Tongue (tissue), 2 donors: ENCODE data around the gene TNNT1. TPM values are rescaled to one million over a fixed set of nuclear protein-coding genes. Genes with fewer than 3 reads are reported as not detected.
"Not testable (repeated sequence)": the region's sequence is repeated elsewhere in the genome, so short reads cannot be mapped to it uniquely, and the experiment has no call there.

Source experiments
- DNase-seq: peaks from one replicate; pipeline ENCODE4 v3.0.0-alpha.2; 2015
- total RNA-seq: library from RNA; depleted of rRNA; stranded (reverse); fragments of >200 nt; gene quantifications from one replicate; pipeline ENCODE4 v1.2.3, GENCODE V29; 2014

TNNT1 gene, protein sequence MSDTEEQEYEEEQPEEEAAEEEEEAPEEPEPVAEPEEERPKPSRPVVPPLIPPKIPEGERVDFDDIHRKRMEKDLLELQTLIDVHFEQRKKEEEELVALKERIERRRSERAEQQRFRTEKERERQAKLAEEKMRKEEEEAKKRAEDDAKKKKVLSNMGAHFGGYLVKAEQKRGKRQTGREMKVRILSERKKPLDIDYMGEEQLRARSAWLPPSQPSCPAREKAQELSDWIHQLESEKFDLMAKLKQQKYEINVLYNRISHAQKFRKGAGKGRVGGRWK
- total RNA-seq = 338 TPM

DNA sequence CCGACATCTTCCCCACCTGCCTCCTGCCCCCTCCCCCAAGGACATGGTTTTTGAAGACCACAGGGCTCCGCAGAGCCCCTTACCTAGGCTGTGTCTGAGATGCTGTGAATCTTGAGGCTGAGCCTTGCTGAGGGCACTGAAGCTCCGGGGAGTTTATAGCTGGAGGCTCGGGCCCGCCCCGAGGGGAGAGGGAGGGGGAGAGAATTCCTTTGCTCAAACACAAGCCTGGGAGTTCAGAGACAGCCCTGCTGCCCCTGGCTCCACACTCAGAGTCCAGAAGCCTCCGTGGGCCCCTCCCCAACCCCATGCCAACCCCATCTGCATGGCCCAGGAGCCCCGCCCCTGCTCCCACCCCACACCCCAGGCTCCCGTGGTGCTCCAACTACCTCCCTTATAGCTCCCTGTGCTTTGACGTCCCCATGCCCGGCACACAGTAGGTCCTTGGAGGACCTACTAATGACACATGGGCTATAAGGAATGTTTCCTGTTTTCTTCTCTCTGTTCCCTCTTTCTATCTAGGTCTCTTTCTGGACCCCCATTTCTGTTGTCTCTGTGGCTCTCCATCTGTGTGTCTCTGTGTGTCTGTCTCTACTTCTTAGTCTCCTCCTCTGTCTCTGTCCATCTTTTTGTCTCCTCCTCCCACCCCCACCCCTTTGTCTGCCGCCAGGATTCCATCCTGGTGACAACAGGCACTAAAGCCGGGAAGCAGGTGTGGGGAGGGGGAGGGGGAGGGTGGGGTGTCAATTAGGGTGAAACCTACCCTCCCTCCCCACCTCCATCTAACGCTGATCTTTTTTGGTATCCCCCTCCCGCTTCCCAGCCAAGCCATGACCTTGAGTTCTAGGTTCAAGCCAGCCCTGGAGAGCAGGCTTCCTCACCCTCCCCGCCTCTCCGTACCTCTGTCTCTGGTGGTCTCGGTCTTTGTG lies at the start of gene TNNT1:
TNNT1 (minus strand) TSS at position 129 of the 926 bp plus-strand sequence. CDS start 2,049 bp downstream, outside the sequence.
- peak; percentile 90 for DNase-seq

DNA sequence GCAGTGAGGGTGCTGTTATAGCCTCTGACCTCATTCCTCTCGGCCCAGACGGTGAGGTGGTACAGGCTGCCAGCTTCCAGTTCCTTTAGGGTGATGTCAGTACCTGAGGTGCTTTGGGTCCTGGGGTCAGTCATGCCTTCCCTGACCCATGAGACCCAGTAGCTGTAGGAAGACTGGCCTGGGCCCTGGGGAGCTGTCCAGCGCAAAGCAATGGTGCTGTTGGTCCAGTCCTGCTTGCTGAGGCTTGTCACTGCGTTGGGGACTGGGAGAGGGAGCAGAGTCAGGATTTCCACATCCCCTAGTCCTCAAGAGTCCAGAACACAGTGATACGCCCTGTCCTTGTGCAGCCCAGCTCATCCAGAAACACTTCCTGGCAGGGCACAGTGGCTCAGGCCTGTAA lies 49.6 kb upstream of the TNNT1 start:
- no peak for DNase-seq

DNA sequence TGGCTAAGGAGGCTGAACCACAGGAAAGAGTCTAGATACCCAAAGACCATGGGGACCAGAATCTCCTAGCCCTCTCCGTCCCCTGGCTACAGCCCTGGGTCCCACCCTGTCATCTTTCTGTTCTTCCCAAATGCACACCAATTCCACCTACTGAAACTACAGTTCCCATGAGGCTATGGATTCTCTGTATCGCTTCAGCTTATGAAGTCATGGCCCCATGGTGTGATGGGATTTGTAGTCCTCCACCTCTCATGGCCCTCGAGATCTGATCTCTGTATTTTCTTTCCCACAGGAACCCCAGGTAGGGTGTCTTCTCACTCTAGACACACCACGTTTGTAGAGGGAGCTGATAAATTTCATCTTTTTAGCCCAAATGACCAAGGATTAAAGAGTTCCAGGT lies 48.5 kb upstream of the TNNT1 start:
- DNase-seq = no peak

DNA sequence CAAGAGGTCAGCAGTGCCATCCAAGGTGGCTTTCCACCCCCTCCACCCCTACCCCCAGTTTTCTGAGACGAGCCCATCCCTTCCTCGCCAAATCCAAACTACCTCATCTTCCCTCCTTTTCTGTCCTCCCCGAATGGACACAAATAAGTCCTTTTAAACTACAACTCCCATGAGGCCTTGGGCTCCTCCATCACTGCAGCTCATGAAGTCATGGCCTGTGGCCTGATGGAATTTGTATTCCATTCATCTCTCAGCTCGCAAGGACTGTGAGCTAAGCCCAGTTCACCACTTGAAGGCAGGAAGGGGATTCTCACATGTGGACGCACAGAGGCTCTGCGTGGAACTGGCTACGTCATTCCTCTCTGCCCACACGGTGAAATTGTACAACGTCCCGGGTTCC lies 47.8 kb upstream of the TNNT1 start:
- DNase-seq = no peak

DNA sequence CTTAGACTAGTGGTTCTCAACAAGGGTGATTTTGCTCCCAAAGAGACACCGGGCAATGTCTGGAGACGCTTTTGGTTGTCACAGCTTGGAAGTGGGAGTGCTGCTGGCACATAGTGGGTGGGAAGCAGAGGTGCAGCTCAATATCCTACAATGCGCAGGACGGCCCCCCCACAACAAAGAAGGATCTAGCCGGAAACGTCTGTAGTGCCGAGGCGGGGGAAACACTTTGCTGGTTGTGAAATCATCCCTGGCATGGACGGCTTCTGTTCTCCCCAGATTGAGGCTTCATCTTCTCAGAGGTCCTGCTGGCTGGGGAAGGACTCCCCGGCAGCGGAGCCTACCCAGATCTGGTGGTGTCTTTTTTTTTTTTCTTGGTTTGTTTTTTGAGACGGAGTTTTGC lies 44.5 kb upstream of the TNNT1 start:
- DNase-seq = no peak

DNA sequence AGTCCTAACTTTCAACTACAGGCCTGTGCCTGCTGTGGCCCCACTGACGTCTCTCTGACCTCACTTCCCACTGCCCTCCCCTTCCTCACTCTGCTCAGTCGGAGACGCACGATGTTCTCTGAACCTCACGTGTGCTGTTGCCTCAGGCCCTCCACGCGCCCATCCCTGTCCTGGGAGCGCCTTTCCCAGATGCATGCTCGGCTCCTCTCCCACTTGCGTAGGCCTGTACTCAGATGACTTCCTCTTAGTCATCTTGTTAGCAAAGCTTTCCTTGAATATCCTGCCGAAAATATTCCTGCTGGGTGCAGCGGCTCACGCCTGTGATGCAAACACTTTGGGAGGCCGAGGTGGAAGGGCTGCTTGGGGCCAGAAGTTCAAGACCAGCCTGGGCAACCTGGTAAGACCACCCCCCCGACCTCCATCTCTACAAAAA lies 40.4 kb upstream of the TNNT1 start:
- no peak for DNase-seq

DNA sequence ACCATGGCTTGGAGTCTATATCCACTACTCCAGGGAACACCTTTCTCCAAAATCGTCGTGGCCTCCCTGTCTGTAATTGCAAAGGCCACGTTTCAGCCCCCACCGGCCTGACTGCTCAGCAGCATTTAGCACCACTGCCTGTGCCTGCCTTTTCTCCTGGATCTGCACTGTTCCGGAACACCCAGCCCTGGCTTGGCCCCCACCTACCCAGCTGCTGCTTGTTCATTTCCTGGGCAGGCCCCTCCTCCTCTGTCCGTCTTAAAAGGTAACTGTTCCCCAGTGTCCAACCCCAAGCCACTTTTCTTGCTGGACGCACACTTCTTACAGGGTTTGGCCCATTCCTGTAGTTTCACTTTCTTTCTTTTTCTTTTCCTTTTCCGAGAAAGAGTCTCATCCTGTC lies 39.6 kb upstream of the TNNT1 start:
- DNase-seq = no peak

DNA sequence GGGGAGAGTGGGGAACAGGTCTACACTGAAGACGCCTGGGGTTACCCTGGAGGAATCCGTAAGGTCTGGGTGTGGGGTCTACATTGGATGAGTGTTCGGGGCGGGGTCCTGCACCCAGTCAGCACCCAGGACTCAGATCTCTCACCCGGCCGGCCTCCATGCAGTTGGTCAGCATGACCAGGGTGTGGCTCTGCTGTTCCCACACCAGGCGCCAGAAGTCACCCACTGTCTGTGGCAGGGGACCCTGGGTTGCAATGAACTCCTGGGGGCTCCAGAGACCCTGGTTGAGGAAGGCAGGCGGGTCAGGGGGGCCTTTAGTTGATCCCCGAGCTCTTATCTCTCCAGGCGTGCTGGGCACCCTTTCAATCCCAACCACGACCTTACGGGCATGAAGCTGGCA lies 37.1 kb upstream of the TNNT1 start:
- DNase-seq = no peak

DNA sequence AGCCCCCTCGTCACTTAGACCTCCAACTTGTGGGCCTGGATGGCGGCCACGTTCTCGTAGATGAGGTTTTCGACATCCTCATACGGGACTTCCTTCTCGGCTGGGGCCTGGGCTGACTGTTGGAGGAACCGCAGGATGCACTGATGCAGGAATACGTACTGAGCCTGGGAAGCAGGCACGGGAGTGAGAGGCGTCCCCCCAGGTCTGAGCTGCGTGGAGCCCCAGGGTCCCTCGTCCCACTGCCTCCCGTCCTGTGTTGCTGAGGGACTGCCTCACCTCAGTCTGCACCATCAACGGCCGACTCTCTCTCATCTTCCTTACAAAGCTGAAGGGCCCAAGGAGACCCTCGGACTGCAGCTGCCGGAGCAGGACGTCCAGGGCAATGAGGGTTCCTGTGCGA lies 32.7 kb upstream of the TNNT1 start:
- DNase-seq = no peak

DNA sequence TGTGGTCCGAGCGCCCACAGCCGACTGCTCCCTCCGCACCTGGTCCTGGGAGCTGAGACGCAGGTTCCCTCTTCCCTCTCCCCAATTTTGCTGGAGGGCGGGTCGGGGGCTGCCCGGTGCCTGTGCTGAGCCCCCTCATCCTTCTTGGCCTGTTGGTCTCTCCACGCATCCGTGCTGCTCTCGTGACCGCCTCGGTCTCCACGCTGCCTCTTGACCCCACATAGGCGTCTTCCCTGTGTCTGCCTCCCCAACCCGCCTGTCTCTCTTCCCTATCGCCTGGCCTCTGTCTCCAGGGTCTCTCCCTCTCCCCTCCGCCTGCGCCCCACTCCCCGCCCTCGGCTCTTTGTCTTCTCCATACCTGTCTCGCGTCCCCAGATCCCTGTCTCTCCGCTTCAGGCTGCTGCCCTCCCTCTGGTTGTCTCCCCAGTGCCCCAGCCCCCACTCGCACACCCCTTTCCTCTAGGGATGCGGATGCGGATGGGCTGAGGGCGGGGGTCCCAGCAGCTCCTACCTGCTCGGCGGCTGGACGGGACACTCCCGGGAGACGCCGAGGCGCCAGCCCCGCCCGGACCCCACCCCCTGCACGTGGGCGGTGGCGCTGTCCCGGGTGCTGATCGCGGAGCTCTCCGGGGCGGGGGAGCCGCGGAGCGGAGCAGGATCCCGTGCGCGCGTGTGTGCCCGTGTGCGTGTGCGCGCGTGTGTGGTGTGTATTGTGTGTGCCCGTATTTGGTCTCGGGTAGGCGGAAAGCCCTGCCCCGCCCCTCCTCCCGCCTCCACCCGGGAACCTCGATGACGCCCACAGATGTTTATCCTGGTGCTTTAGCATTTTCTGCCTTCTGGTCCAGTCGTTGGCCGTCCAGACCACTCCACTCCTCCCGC lies 30.8 kb upstream of the TNNT1 start, which contains the start of gene SYT5:
SYT5 (minus strand) TSS at position 684 of the 879 bp plus-strand sequence. CDS start 1,248 bp downstream, outside the sequence.
- DNase-seq = peak; percentile 62

DNA sequence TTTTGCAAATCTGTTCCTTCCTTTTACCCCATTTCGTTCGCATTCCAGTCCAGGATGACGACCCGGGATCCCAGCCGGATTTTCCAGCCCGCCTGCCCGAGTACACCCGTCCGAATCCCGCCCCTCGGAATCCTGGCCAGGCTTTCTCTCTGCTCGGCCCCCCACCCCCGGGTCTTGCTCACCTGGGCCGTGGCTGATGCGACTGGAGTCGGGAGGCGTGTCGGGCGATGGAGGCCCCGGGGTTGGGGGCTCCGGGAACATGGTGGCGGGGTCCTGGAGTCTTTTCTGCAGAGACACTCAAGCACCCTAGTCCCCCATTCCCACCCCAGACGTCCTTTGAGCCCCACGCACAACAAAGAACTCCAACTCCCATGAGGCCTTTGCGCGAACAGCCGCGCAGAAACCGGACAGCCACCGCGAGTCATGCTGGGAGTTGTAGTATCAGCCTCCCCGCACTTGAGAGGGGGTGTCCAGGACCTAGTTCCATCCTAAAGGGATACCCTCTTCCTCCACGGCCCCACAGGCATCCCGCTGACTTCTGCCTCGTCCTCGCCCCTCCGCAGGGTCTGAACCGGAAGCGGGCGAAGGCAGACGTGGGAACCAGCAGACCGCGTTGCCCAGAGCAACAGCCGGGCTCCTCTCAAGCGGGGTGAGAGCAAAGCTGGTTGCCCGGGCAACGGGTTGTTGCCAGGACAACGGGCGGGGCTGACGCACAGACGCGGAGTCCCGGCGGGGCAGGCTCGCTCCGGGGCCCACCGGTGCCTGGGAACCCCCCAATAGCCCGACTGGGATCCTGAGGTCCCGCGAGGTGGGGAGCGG lies 30.0 kb upstream of the TNNT1 start:
- peak; percentile 77 for DNase-seq

DNA sequence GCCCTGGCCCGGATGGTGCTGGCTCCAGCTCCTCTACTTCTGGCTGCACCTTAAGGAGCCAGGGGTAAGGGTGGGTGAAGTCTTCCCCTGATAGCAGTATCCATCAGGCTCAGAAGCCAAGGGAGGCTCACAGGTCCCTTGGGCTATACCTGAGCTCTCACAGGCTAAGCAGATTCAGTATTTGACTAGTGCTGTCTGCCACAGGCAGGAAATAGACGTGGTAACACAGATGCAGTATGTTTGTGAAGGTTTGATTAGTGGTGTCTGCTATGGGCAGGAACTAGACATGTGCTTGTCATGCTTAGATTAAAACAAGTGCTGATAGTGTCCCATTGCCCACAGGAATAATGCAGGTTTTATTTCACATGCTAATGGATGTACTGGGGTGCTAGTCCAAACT lies 27.1 kb upstream of the TNNT1 start:
- DNase-seq = no peak

DNA sequence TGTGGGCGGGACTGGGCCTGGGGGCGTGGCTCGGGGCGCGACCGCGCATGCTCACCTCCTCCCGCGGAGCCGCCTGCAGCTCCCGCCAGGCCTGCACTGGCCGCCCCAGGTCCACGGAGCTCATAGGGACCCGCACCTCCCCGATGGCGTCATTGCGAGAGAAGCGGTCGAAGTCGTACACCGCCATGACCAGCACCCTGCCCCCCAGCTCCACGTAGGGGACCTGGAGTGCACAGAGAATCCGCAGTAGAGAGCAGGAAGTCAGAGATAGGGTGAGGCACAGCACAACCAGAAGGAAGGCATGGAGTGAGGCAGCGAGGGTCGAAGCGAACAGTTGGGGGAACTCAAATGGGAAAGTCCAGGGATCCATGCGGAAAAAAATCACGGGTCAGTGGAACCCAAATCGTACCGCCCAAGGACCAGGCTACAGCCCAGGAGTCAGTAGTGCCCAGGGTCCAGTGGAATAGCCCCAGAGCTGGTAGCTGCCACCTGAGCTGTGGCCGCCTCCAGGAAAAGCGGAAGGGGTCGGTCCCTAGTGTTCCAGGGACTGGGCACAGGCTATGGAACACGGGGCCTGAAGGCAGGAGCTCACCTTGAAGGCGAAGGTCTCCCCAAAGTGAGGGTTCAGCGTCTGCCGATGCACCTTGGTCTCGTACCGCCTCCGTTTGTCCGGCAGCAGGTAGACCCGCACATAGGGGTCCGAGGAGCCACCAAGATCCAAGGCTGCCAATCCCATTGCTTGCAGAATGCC lies 26.3 kb upstream of the TNNT1 start:
- DNase-seq = no peak

DNA sequence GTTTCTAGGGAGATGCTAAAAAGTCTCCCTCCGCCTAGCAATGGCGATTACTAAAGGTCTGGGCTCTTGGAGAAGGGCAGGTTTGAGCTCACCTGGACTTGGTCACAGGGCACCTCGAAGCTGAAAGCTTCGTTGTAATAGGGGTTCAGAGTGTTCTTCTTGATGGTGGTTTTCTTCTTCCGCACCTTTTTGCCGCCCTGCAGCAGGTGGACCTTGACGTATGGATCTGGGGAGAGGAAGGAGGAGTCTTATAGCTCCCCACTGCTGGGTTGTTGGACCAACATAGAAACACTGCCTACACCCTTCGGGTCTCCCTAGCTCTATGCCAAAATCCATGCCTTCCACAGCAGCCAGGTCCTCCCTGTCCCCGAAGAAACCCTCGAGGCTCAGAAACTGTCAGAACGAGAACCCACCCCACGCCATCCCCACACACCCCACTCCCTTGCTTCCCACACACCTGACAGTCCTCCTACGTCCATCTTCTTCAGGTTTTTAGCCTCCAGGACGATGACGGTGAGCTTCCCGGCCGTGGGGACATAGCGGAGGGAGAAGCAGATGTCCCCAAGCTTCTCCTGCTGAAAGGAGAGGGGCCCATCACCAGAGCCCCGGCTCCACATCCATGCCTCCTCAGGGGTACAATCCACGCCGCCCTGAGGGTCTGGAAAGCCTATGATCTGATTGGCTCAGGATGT lies 25.6 kb upstream of the TNNT1 start:
- no peak for DNase-seq

DNA sequence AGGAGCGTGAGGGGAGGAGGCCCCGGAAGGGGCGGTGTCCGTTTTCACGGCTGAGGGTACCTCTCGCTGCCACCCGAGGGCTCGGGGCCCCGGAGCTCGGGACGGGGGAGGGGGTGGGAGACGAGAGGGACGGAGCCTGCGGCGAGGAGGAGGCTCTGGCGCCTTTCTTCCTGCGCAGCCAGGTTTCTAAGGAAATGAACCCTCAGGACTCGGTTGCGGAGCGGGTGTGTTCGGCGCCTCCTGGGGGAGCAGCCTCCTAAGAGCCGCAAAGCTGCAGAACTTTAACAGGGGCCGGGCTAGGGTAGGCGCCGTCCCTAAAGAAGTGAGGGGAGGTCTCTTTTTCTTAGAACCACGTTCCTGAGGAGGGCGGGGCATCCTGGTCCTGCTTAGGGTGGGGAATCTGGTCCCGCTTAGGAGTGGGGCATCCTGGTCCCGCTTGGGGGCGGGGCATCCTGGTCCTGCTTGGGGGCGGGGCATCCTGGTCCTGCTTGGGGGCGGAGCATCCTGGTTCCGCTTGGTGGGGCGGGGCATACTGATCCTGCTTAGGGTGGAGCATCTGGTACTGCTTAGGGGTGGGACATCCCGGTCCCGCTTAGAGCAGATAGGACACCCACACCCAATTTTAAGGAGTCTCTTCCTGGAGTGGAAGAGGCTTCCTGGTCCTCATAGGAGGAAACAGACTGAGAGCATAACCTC lies 24.9 kb upstream of the TNNT1 start:
- no peak for DNase-seq

DNA sequence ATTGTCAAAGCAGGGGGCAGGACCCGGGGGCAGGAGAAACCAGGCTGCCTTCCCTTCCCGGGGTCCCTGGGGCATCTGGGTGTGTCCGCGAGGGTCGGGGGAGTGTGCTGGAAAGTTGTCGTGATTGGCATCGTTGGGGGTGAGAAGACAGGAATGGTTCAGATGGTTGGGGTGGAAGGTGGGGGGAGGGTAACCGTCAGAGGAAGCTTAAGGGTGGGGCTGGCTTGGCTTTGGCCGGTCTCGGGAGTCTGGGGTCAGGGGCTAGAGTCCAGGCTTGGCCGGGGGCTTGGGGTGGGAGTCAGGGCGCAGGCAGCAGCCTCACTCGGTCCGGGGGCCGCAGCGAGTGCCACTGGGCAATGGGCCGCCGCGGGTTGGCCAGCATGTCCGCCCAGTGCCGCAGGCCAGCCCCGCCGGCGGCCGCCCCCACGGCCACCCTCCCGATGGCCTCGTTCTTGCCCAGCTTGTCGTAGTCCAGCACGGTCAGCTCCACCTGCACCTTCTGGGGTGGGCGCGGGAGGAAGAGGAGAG lies 24.2 kb upstream of the TNNT1 start:
- no peak for DNase-seq

DNA sequence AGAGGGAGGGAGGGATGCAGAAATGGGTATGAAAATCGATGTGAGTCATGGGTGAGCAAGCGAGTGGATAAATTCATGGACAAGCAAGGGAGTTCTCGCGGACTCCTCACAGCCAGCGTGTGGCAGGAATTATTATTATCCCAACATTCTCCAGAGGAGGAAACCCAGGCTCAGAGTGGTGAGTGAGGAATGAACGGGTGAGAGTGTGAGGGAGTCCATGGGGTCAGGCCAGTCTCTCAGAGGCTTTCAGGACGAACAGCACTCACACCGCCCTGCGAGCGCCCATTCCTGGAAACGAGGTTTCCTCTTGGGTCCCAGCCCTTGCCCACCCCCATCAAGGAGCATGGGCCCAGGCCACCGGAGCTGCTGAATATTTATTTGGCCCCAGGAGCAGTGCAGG lies 23.7 kb upstream of the TNNT1 start:
- no peak for DNase-seq

DNA sequence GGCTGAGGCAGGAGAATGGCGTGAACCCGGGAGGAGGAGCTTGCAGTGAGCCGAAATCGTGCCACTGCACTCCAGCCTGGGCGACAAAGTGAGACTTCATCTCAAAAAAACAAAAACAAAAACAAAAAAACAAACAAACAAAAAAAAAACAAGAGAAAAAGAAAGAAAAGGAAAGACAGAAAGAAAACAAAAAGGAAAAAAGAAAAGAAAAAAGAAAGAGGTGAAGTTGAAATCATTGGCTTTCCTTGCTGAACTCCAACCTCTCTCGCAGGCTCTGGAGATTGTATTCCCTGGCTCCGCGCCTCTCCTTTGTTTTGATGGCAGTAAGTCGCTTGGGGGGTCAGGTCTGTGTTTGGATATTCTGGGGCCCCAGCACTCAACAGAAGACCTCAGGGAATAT lies 23.3 kb upstream of the TNNT1 start:
- not testable (repeated sequence) for DNase-seq

DNA sequence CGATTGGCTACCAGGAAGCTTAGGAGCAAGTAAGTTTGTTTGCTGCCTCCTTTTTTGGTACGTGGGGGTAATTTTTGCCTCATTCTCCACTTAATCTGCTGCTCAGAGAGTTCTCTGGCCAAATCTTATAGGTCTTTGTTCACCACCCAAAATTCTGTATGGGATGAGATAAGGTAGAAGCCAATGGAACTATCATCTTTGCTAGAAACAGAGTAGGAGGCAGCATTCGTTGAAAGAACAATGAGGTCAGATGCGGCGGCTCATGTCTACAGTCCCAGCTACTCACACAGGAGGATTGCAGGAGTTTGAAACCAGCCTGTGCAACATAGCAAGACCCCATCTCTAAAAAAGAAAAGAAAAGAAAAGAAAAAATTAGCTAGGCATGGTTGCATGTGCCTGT lies 22.4 kb upstream of the TNNT1 start:
- DNase-seq = no peak
